A549 (cell line): ENCODE measurements around the gene KRT5. TPM values are rescaled to one million over a fixed set of nuclear protein-coding genes. Genes with fewer than 3 reads are reported as not detected.
A peak's percentile ranks its signal among the peaks of the same experiment; 100 is the strongest.

Experiments used
- ATAC-seq, 2 experiments: fragments of 200-7000 bp in 1 of 2; fragments of >200 bp in 1 of 2; cut with Nextera tagmentation in 1 of 2; cut with Tn5 transposase in 1 of 2; 3 replicates each; pipeline versions ENCODE4 v1.8.0 to v1.9.1; 2018 to 2020; ENCODE audit warnings: mild to moderate bottlenecking in 1 of 2, moderate library complexity in 1 of 2
- CTCF ChIA-PET: fragments of 300-600 bp; sonication (Branson Sonifier 250); formaldehyde crosslinking; extraction: SDS; loops from one replicate; lab custom pipeline; 2021; ENCODE audit warnings: antibody characterized with exemption, inconsistent platforms; lab: Yijun Ruan, JAX
- POLR2A ChIA-PET: fragments of 350-600 bp; formaldehyde crosslinking; extraction: SDS; loops from one replicate; lab custom pipeline; 2021; ENCODE audit warnings: antibody characterized with exemption, inconsistent platforms; lab: Yijun Ruan, JAX
- DNase-seq, 2 experiments: peaks; one replicate each; pipeline versions ENCODE4 v3.0.0 to v3.0.0-alpha.2; 2011 to 2016; ENCODE audit warnings: low read depth in 1 of 2, low spot score in 1 of 2
- FAIRE-seq: peaks from 2 replicates; lab custom pipeline; 2011; peaks lifted over from hg19 to GRCh38; lab: Jason Lieb, UNC
- H3K27ac ChIP-seq, 2 experiments: fragments of >200 bp; sonication (Bioruptor Twin); formaldehyde crosslinking; 3 replicates each; pipeline ENCODE4 v1.5.1; 2016 to 2017
- H3K4me1 ChIP-seq: fragments of >200 bp; sonication (Bioruptor Twin); formaldehyde crosslinking; 3 replicates; pipeline ENCODE4 v1.6.1; 2016
- H3K4me2 ChIP-seq: fragments of >200 bp; sonication (Bioruptor Twin); formaldehyde crosslinking; 3 replicates; pipeline ENCODE4 v1.6.1; 2016
- H3K4me3 ChIP-seq: fragments of >200 bp; sonication (Bioruptor Twin); formaldehyde crosslinking; 3 replicates; pipeline ENCODE4 v1.5.1; 2016
- H3K9me3 ChIP-seq: fragments of >200 bp; sonication (Bioruptor Twin); formaldehyde crosslinking; 3 replicates; pipeline ENCODE4 v1.6.1; 2016
- BHLHE40 ChIP-seq: IDR thresholded peaks from 2 replicates; pipeline ENCODE4 v1.6.1; 2012; ENCODE audit warnings: low read depth, low read length, inconsistent platforms
- CEBPB ChIP-seq, 2 experiments: fragments of >200 bp in 1 of 2; sonication (Bioruptor Twin) in 1 of 2; formaldehyde crosslinking in 1 of 2; IDR thresholded peaks; 2 replicates each; pipeline ENCODE4 v1.6.1; 2012 to 2016
- EHF ChIP-seq: fragments of 250-450 bp; sonication (Bioruptor Pico); IDR thresholded peaks from 2 replicates; pipeline ENCODE4 v1.5.0; 2020; ENCODE audit warnings: mild to moderate bottlenecking
- EP300 ChIP-seq, 2 experiments: fragments of >200 bp; sonication (Bioruptor Twin); formaldehyde crosslinking; IDR thresholded peaks; 2 replicates in 1 of 2; 3 replicates in 1 of 2; pipeline ENCODE4 v1.6.1; 2016 to 2017
- HOXB13 ChIP-seq: fragments of 250-450 bp; sonication (Bioruptor Pico); IDR thresholded peaks from 2 replicates; pipeline ENCODE4 v1.5.0; 2020; ENCODE audit warnings: low read depth, mild to moderate bottlenecking, moderate library complexity
- KDM5A ChIP-seq: fragments of 200-600 bp; sonication (generic); IDR thresholded peaks from 2 replicates; pipeline ENCODE4 v1.6.1; 2016; ENCODE audit warnings: antibody characterized with exemption, mild to moderate bottlenecking
- MAZ ChIP-seq: fragments of 150-350 bp; IDR thresholded peaks from 2 replicates; pipeline ENCODE4 v1.6.1; 2014; ENCODE audit warnings: antibody characterized with exemption, low read depth, low read length, borderline replicate concordance
- NFE2L2 ChIP-seq: fragments of 150-350 bp; conservative IDR thresholded peaks from 2 replicates; pipeline ENCODE4 v1.6.1; 2014; ENCODE audit warnings: low read length
- NPAS2 ChIP-seq: fragments of 250-450 bp; sonication (Bioruptor Pico); IDR thresholded peaks from 2 replicates; pipeline ENCODE4 v1.8.0; 2022; ENCODE audit warnings: mild to moderate bottlenecking, moderate library complexity, borderline replicate concordance
- PHF8 ChIP-seq: fragments of 200-600 bp; sonication (generic); IDR thresholded peaks from 2 replicates; pipeline ENCODE4 v1.6.1; 2016; ENCODE audit warnings: low read depth, mild to moderate bottlenecking, antibody characterized with exemption, moderate library complexity, borderline replicate concordance
- POLR2AphosphoS2 ChIP-seq: conservative IDR thresholded peaks from 2 replicates; pipeline ENCODE4 v1.6.1; 2012; ENCODE audit warnings: low read length, improper control_type of control experiment, inconsistent platforms
- RARB ChIP-seq: fragments of 250-450 bp; sonication (Bioruptor Pico); IDR thresholded peaks from 2 replicates; pipeline ENCODE4 v1.8.0; 2021; ENCODE audit warnings: mild to moderate bottlenecking, moderate library complexity
- RNF2 ChIP-seq: fragments of 200-600 bp; sonication (generic); IDR thresholded peaks from 2 replicates; pipeline ENCODE4 v1.6.1; 2016; ENCODE audit warnings: low read depth, mild to moderate bottlenecking, antibody characterized with exemption, moderate library complexity, borderline replicate concordance
- SMC3 ChIP-seq: fragments of >200 bp; sonication (Bioruptor Twin); formaldehyde crosslinking; IDR thresholded peaks from 3 replicates; pipeline ENCODE4 v1.6.1; 2018; ENCODE audit warnings: inconsistent platforms
- SREBF2 ChIP-seq: fragments of 450-650 bp; IDR thresholded peaks from 2 replicates; pipeline ENCODE4 v1.6.1; 2014; ENCODE audit warnings: mild to moderate bottlenecking, moderate library complexity
- TP53 ChIP-seq: fragments of 250-450 bp; sonication (Bioruptor Pico); IDR thresholded peaks from 2 replicates; pipeline ENCODE4 v1.5.0; 2021; ENCODE audit warnings: mild to moderate bottlenecking, moderate library complexity
- ZC3H11A ChIP-seq: fragments of 450-650 bp; IDR thresholded peaks from 2 replicates; pipeline ENCODE4 v1.6.1; 2014; ENCODE audit warnings: antibody characterized with exemption, mild to moderate bottlenecking
- ZNF302 ChIP-seq: fragments of 250-450 bp; sonication (Bioruptor Pico); IDR thresholded peaks from 2 replicates; pipeline ENCODE4 v1.9.0; 2021; ENCODE audit warnings: inconsistent platforms, mild to moderate bottlenecking, moderate library complexity
- ZSCAN20 ChIP-seq: fragments of 250-450 bp; sonication (Bioruptor Pico); IDR thresholded peaks from 2 replicates; pipeline ENCODE4 v1.8.0; 2022; ENCODE audit warnings: mild to moderate bottlenecking, moderate library complexity
- WGBS: methylation state at CpG from one replicate; pipeline ENCODE4 v1.1.6; 2017; ENCODE audit errors: missing lambda C conversion rate; 5-methylcytosine and 5-hydroxymethylcytosine counted together
- polyA minus RNA-seq: library from RNA; depleted of rRNA, polyadenylated mRNA; stranded (reverse); fragments of >200 nt; gene quantifications from 2 replicates; pipeline ENCODE4 v1.2.3, GENCODE V29; 2011; rRNA and poly(A)+ RNA removed
- polyA plus RNA-seq, 4 experiments: library from polyadenylated mRNA; depleted of rRNA in 3 of 4; stranded (reverse); fragments of >200 nt; fragmentation: RNase III in 1 of 4; extraction: RNeasy Plus Mini Kit Qiagen cat#74134 plus additional on column Dnase treatment in 1 of 4; gene quantifications; 2 replicates in 3 of 4; 3 replicates in 1 of 4; pipeline ENCODE4 v1.2.3, GENCODE V29; 2011 to 2017
- TF ChIP-seq, protein P1 (sequence below): fragments of 150-350 bp; IDR thresholded peaks from 2 replicates; pipeline ENCODE4 v1.6.1; 2014; ENCODE audit warnings: low read depth, mild to moderate bottlenecking, low read length

KRT5 gene
- polyA plus RNA-seq (2011; rRNA removed): 0.06 TPM in 1 of 2 replicates, not detected in the other
- 0.05 and 0.09 TPM in 2 replicates for polyA plus RNA-seq (2012; cell fraction: cytosol; rRNA removed)
- polyA plus RNA-seq (2012; cell fraction: nucleus; rRNA removed): 0.02 and 0.06 TPM in 2 replicates
- polyA plus RNA-seq (2017; fragmentation: RNase III; extraction: RNeasy Plus Mini Kit Qiagen cat#74134 plus additional on column Dnase treatment): 0.08 to 0.25 TPM in 2 of 3 replicates, not detected in the other
- polyA minus RNA-seq: 1.0 TPM in 1 of 2 replicates, not detected in the other

DNA sequence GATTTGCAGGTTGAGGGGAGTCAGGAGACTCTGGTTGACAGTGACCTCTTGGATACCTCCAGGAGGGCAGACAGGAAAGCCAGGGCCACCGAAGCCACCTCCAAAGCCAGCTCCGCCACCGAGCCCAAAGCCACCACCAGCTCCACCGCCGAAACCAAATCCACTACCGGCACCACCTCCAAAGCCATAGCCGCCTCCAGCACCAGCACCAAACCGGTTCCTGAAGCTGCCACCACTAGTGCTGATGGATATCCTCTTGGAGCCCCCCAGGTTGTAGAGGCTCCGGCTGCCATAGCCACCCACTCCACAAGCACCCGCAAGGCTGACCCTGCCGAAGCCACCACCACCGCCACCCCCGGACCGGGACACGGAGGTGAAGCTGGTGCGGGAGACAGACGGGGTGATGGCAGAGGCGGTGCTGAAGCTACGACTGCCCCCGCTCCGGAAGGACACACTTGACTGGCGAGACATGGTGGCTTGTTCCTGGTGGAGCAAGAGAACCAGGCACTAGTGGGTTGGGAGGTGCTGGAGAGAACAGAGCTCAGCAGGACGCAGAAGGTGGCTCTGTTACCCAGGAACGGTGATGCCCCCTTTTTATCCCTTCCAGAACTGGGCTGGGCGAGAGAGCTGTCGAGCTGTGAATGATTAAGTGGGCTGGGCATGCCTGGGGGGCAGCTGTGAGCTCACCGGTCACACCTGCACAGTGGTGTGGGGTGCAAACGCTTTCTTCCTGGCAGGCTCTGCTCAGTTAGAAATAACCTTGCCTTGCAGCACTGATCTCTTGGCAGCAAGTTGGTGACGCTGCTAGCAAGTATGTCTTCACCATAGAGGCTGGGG, at the start of gene KRT5:
Gene KRT5 (minus strand): TSS at position 569 of the 837 bp plus-strand sequence. CDS start 98 bp downstream, at position 471.
- POLR2A ChIA-PET: no interaction called here
- no peak for FAIRE-seq
- peak within 1 kb of the TSS in 1 of 2 experiments; percentile 61; a peak in 3 of 6 replicates for H3K27ac ChIP-seq
- TF ChIP-seq, protein P1, sequence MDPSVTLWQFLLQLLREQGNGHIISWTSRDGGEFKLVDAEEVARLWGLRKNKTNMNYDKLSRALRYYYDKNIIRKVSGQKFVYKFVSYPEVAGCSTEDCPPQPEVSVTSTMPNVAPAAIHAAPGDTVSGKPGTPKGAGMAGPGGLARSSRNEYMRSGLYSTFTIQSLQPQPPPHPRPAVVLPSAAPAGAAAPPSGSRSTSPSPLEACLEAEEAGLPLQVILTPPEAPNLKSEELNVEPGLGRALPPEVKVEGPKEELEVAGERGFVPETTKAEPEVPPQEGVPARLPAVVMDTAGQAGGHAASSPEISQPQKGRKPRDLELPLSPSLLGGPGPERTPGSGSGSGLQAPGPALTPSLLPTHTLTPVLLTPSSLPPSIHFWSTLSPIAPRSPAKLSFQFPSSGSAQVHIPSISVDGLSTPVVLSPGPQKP: no peak
- TF ChIP-seq BHLHE40: no peak
- TF ChIP-seq CEBPB (IDR thresholded peaks at IDR 0.05): no peak
- no peak for TF ChIP-seq PHF8
- TF ChIP-seq KDM5A: no peak
- TF ChIP-seq HOXB13 (CRISPR knock-in tag): no peak
- TF ChIP-seq MAZ: no peak
- no peak for TF ChIP-seq TP53 (CRISPR knock-in tag)
- no peak for TF ChIP-seq EHF (CRISPR knock-in tag)
- no peak for TF ChIP-seq ZC3H11A
- TF ChIP-seq POLR2AphosphoS2: no peak
- TF ChIP-seq RNF2: no peak
- TF ChIP-seq EP300 (IDR thresholded peaks at IDR 0.05): no peak
- TF ChIP-seq ZSCAN20: no peak
- no peak for TF ChIP-seq NPAS2 (CRISPR knock-in tag)
- TF ChIP-seq SMC3: no peak
- TF ChIP-seq, all 56 proteins: peak for 0
- DNase-seq (no peak), ATAC-seq (no peak)
- Histone ChIP-seq H3K4me2 (peak within 1 kb of the TSS; percentile 41; the same call in 2 of the 3 replicates), H3K9me3 (no peaks in the 10 kb centered on the region), H3K4me1 (peaks cover 22% of the 10 kb centered on the region), H3K4me3 (no peak within 1 kb of the TSS)
- CTCF ChIA-PET: interaction anchor here (0.6 to 3.6 kb wide), 10 partner anchors 11 to 376 kb away, joined by 3 to 14 read pairs (median 4); no protein-coding TSS in a partner anchor
- 88% methylated on average over 29 of the region's 29 CpGs for WGBS

- H3K9me3 ChIP-seq: no peaks in the 10 kb centered on the region
- no peaks in the 10 kb centered on the region for H3K4me1 ChIP-seq
- WGBS: 82% methylated on average over 12 of the region's 12 CpGs
- H3K27ac ChIP-seq: no peak overlapping the region
- ChIA-PET CTCF (interaction anchor here (1.4 to 2.7 kb wide), 4 partner anchors 10 to 297 kb away, joined by 4 to 15 read pairs (median 7); no protein-coding TSS in a partner anchor), POLR2A (no interaction called here)
- no peak for TF ChIP-seq NFE2L2
- TF ChIP-seq NPAS2 (CRISPR knock-in tag): no peak
- TF ChIP-seq SREBF2: no peak
- TF ChIP-seq RARB: no peak
- H3K4me2 ChIP-seq: no peak overlapping the region
- H3K4me3 ChIP-seq: no peak overlapping the region
- ATAC-seq (no peak), DNase-seq (no peak), FAIRE-seq (no peak)
These were observed 47.9 kb upstream of the KRT5 start for GRCh38 chr12:52568111-52568510.

- no peak overlapping the region for H3K4me2 ChIP-seq
- no peaks in the 10 kb centered on the region for H3K4me1 ChIP-seq
- no peaks in the 10 kb centered on the region for H3K9me3 ChIP-seq
- DNase-seq (no peak), FAIRE-seq (no peak), ATAC-seq (no peak)
- POLR2A ChIA-PET: no interaction called here
- WGBS: 88% methylated on average over 8 of the region's 8 CpGs
- no peak overlapping the region for H3K4me3 ChIP-seq
- no peak overlapping the region for H3K27ac ChIP-seq
- TF ChIP-seq ZNF302 (CRISPR knock-in tag): no peak
- TF ChIP-seq, all 56 proteins: peak for 0
- CTCF ChIA-PET: interaction anchor here (0.8 to 2.2 kb wide), 6 partner anchors 11 to 318 kb away, joined by 3 to 7 read pairs (median 4); no protein-coding TSS in a partner anchor
These were observed 46.7 kb upstream of the KRT5 start for GRCh38 chr12:52566847-52567291.
